GM19023 (cell line): ENCODE data around the gene OLFM1.
"Not testable (repeated sequence)": the region's sequence is repeated elsewhere in the genome, so short reads cannot be mapped to it uniquely, and the experiment has no call there.

ENCODE experiments used
- ATAC-seq: cut with Tn5 transposase; IDR thresholded peaks from one replicate; pipeline ENCODE4 v1.9.1; 2021; ENCODE audit warnings: mild to moderate bottlenecking, moderate library complexity; ENCODE audit not compliant: unreplicated experiment

Gene OLFM1

GRCh38 chr9:135056541-135056940 lies 30.9 kb upstream of the OLFM1 start:
- ATAC-seq, result no peak

GRCh38 chr9:135060461-135061116 lies 26.9 kb upstream of the OLFM1 start:
- no peak for ATAC-seq

- ATAC-seq, result no peak
Measured at GRCh38 chr9:135061441-135061840, 26.0 kb upstream of the OLFM1 start.

GRCh38 chr9:135062254-135062653 lies 25.2 kb upstream of the OLFM1 start:
- ATAC-seq, result no peak

- not testable (repeated sequence) for ATAC-seq
Measured at GRCh38 chr9:135063466-135063865, 24.0 kb upstream of the OLFM1 start.

- not testable (repeated sequence) for ATAC-seq
Measured at GRCh38 chr9:135063888-135064287, 23.6 kb upstream of the OLFM1 start.

GRCh38 chr9:135065151-135065550 lies 22.3 kb upstream of the OLFM1 start:
- no peak for ATAC-seq

- ATAC-seq, result no peak
Measured at GRCh38 chr9:135065804-135066203, 21.7 kb upstream of the OLFM1 start.

GRCh38 chr9:135066291-135066690 lies 21.2 kb upstream of the OLFM1 start:
- ATAC-seq, result no peak

GRCh38 chr9:135067096-135067710 lies 20.3 kb upstream of the OLFM1 start:
- no peak for ATAC-seq

GRCh38 chr9:135068776-135069415 lies 18.6 kb upstream of the OLFM1 start:
- no peak for ATAC-seq

GRCh38 chr9:135069558-135070197 lies 17.8 kb upstream of the OLFM1 start:
- no peak for ATAC-seq

- no peak for ATAC-seq
Measured at GRCh38 chr9:135070198-135070951, 17.1 kb upstream of the OLFM1 start.

GRCh38 chr9:135070964-135071735 lies 16.3 kb upstream of the OLFM1 start:
- no peak for ATAC-seq

GRCh38 chr9:135073081-135073740 lies 14.3 kb upstream of the OLFM1 start:
- no peak for ATAC-seq

GRCh38 chr9:135073741-135074305 lies 13.6 kb upstream of the OLFM1 start:
- ATAC-seq, result no peak

GRCh38 chr9:135074354-135075233 lies 12.9 kb upstream of the OLFM1 start:
- ATAC-seq, result no peak
